Osteocyte (in vitro differentiated cells): ENCODE results near the gene ERN2. TPM values are rescaled to one million over a fixed set of nuclear protein-coding genes. Genes with fewer than 3 reads are reported as not detected.

Experiments
- DNase-seq: peaks from one replicate; pipeline ENCODE4 v3.0.0; 2021; ENCODE audit warnings: mixed read lengths; ENCODE audit not compliant: unreplicated experiment; ENCODE audit errors: extremely low spot score
- H3K27ac Mint-ChIP-seq: one replicate; pipeline ENCODE4 v1.8.0; 2021; ENCODE audit warnings: mild to moderate bottlenecking, mixed read lengths; ENCODE audit not compliant: unreplicated experiment
- H3K27me3 Mint-ChIP-seq: one replicate; pipeline ENCODE4 v1.8.0; 2021; ENCODE audit warnings: mixed read lengths; ENCODE audit not compliant: unreplicated experiment
- H3K36me3 Mint-ChIP-seq: one replicate; pipeline ENCODE4 v1.8.0; 2021; ENCODE audit warnings: mixed read lengths; ENCODE audit not compliant: unreplicated experiment
- H3K4me1 Mint-ChIP-seq: one replicate; pipeline ENCODE4 v1.8.0; 2021; ENCODE audit warnings: mixed read lengths; ENCODE audit not compliant: unreplicated experiment
- H3K4me3 Mint-ChIP-seq: one replicate; pipeline ENCODE4 v1.8.0; 2021; ENCODE audit warnings: mild to moderate bottlenecking, moderate library complexity, mixed read lengths; ENCODE audit not compliant: unreplicated experiment
- H3K9me3 Mint-ChIP-seq: one replicate; pipeline ENCODE4 v1.8.0; 2021; ENCODE audit warnings: mixed read lengths; ENCODE audit not compliant: unreplicated experiment
- total RNA-seq: library from RNA; stranded (reverse); gene quantifications from 2 replicates; pipeline ENCODE4 v1.2.1, GENCODE V29; 2021
- TF ChIP-seq, protein P1 (sequence below): fragments of 200-600 bp; sonication (generic); IDR thresholded peaks from 2 replicates; pipeline ENCODE4 v1.5.0; 2021; ENCODE audit warnings: antibody characterized with exemption, mild to moderate bottlenecking, moderate library complexity

Gene ERN2
- total RNA-seq, 1 donor from 2014 or later, result not detected

DNA sequence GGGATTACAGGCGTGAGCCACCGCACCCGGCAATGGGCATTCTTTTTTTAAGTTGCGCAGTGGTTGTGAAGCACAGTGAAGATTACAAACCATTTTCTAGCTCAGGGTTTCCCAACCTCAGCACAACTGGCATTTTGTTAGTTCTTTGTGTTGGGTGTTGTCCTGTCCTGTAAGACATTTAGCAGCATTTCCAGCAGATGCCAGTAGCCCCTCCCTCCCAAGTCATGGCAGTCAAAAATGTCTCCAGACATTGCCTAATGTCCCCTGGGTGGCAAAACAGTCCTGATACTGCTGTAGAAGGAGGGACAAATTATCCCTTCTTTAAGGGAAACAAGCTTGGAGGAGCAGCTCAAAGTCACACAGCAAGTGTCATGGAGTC is 18.8 kb downstream of the ERN2 start:
- Mint-ChIP-seq H3K9me3 (no peaks in the 10 kb centered on the region), H3K27me3 (no peaks in the 10 kb centered on the region), H3K4me1 (peaks cover 12% of the 10 kb centered on the region), H3K36me3 (peaks cover 11% of the 10 kb centered on the region), H3K27ac (no peak overlapping the region), H3K4me3 (peak overlapping the region; percentile 10)
- TF ChIP-seq, protein P1, sequence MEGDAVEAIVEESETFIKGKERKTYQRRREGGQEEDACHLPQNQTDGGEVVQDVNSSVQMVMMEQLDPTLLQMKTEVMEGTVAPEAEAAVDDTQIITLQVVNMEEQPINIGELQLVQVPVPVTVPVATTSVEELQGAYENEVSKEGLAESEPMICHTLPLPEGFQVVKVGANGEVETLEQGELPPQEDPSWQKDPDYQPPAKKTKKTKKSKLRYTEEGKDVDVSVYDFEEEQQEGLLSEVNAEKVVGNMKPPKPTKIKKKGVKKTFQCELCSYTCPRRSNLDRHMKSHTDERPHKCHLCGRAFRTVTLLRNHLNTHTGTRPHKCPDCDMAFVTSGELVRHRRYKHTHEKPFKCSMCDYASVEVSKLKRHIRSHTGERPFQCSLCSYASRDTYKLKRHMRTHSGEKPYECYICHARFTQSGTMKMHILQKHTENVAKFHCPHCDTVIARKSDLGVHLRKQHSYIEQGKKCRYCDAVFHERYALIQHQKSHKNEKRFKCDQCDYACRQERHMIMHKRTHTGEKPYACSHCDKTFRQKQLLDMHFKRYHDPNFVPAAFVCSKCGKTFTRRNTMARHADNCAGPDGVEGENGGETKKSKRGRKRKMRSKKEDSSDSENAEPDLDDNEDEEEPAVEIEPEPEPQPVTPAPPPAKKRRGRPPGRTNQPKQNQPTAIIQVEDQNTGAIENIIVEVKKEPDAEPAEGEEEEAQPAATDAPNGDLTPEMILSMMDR, result no peak
- no peak for DNase-seq

DNA sequence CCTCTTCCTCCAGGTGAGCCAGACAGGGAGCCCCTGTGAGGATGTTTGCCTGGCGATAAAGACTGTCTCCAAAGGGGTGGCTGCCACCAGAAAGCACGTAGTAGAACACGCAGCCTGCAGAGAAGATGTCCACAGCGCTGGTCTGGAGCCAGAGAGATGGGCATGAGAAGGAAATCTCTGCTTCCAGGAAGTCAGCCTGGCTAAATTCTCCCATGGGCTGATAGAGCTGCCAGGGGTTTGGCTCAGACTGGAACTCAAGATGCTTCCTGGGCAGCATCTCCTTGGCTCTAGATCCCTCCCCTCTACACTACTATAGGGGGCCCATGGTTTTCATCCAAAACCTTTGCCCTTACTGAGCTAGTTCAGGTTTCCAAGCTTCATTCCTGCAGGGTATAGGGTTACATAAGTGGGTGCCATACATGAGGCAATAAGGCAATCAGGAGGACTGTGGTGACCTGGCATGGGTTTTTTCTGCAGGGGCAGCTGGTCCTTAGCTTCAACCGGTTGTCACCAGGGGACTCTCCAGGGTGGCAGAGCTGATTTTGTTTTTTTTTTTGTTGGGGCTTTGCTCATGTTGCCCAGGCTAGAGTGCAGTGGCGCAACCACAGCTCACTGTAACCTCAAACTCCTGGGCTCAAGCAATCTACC is 20.7 kb downstream of the ERN2 start:
- peaks cover 12% of the 10 kb centered on the region for H3K4me1 Mint-ChIP-seq
- peaks cover 21% of the 10 kb centered on the region for H3K36me3 Mint-ChIP-seq
- no peak for DNase-seq
- H3K9me3 Mint-ChIP-seq, result no peaks in the 10 kb centered on the region
- no peaks in the 10 kb centered on the region for H3K27me3 Mint-ChIP-seq
- no peak overlapping the region for H3K27ac Mint-ChIP-seq
- H3K4me3 Mint-ChIP-seq, result no peak overlapping the region
- TF ChIP-seq, protein P1, result no peak

DNA sequence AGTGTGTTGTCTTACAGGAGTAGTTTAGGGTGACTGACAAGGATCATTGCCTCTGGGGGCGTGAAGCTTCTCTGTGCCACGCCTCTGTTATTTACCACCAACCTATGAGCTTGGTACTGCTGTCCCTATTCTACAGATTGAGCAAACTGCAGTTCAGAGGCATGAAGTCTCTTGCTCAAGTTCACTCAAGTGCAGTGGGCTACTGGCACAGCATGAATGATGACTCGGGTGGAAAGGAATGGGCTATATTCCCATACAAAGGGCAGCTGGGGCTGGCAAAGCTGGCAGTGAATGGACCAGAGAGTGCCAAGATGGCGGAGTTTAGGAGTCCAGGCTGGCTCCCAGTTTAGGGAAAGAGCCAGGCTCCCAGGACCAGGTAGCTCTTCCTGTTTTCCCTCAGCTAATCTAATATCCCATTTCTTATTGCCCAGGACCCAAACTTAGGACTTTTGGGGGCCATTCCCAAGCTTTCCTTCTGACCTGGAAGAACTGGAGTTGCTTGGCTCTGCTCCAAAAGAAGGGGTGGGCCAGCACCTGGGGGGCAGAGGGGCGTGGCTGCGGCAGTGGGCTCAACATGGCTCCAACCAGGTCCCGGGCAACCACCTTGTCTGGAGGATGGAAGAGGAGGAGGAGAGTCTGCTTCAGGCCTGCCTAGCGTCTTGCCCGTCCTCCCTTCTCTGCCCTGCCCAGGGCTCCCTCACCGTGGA is 21.4 kb downstream of the ERN2 start:
- DNase-seq, result no peak
- Mint-ChIP-seq H3K36me3 (peaks cover 24% of the 10 kb centered on the region), H3K27ac (no peak overlapping the region), H3K27me3 (no peaks in the 10 kb centered on the region), H3K9me3 (no peaks in the 10 kb centered on the region), H3K4me1 (peaks cover 12% of the 10 kb centered on the region), H3K4me3 (no peak overlapping the region)
- TF ChIP-seq, protein P1, result no peak

DNA sequence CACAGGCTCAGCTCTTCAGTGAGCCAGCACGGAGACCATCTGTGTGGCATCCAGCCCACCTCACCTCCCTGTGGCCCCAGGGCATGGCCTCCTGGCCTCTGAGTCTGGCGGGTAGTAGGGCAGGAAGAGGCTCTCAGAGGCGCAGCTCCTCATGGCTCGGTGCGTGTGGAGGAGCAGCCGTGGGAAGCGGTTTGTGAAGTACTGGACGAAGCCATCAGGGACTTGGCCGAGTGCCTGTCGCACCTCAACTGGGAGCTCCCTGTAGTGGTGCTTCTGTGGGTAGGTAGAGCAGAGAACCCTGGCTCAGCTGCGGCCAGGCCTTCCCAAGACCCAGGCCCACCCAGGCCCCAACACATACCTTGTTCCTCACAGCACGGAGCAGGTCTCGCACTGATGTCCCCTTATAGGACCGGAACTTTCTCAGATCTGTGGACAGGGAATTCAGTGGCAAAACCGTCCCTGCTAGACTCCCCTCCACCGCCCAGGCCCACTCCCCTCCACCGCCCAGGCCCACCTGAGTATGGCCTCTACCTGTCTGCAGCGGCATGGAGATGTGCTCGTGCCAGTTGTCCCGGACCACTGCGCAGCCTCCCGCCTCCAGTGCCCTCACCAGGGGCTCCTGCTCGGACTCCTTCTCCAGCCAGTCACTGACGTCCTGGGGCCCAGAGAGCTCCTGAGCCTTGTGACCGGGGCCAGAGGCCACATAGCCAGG is 22.1 kb downstream of the ERN2 start:
- DNase-seq, result no peak
- no peaks in the 10 kb centered on the region for H3K9me3 Mint-ChIP-seq
- peaks cover 12% of the 10 kb centered on the region for H3K4me1 Mint-ChIP-seq
- no peaks in the 10 kb centered on the region for H3K27me3 Mint-ChIP-seq
- H3K36me3 Mint-ChIP-seq, result peaks cover 25% of the 10 kb centered on the region
- TF ChIP-seq, protein P1, result no peak
- no peak overlapping the region for H3K4me3 Mint-ChIP-seq
- H3K27ac Mint-ChIP-seq, result no peak overlapping the region
